HAP-1 (cell line): Measurements from ENCODE around the gene CAMTA1.
A peak's percentile ranks its signal among the peaks of the same experiment; 100 is the strongest.

Experiments used
- DNase-seq, 2 experiments: peaks; one replicate each; pipeline ENCODE4 v3.0.0-alpha.2; 2016 to 2020; ENCODE audit warnings: low spot score in 2 of 2
- H3K27me3 ChIP-seq: fragments of 250-450 bp; sonication (Bioruptor Pico); 2 replicates; pipeline ENCODE4 v1.5.1; 2020; ENCODE audit warnings: low read depth, mild to moderate bottlenecking, moderate library complexity
- H3K36me3 ChIP-seq: fragments of 250-450 bp; sonication (Bioruptor Pico); replicated peaks from 2 replicates; pipeline ENCODE4 v1.5.1; 2020; ENCODE audit warnings: mild to moderate bottlenecking
- H3K4me1 ChIP-seq: fragments of 250-450 bp; sonication (Bioruptor Pico); 2 replicates; pipeline ENCODE4 v1.5.1; 2020; ENCODE audit warnings: mild to moderate bottlenecking
- H3K4me3 ChIP-seq: fragments of 250-450 bp; sonication (Bioruptor Pico); 2 replicates; pipeline ENCODE4 v1.5.1; 2020; ENCODE audit warnings: mild to moderate bottlenecking, moderate library complexity
- H3K9me3 ChIP-seq: fragments of 250-450 bp; sonication (Bioruptor Pico); 2 replicates; pipeline ENCODE4 v1.5.1; 2020; ENCODE audit warnings: mild to moderate bottlenecking, moderate library complexity
- in situ Hi-C: fragments of 300-500 bp; cut with MboI; formaldehyde crosslinking; loops from 3 replicates; pipeline ENCODE4 v1.14.3; 2020; ENCODE audit warnings: low sequenced_read_pairs, inconsistent platforms, mixed read lengths

Gene CAMTA1

DNA sequence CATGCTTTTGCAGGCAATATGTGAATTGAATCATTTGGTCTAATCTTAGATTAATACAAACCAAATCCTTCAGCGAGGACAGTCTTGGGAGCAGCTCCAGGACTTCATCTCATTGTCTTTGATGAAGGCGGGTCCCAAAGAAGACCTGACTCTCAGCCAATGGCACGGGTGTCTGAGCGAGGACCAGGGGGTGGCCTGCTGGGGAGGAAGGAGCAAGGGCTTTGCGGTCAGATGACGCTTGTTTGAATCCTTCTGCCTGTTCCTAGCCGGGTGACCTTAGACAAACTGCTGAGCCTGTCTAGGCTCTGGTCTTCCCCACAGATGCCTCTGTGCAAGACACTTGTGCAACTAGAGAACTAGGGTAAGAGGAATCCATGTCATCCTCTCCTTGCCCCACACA is 673.7 kb downstream of the CAMTA1 start:
- Histone ChIP-seq H3K4me3 (no peak overlapping the region), H3K27me3 (peaks cover 2% of the 10 kb centered on the region; the same call in 1 of the 2 replicates), H3K36me3 (no peaks in the 10 kb centered on the region), H3K4me1 (no peaks in the 10 kb centered on the region), H3K9me3 (no peaks in the 10 kb centered on the region)
- no peak for DNase-seq
- in situ Hi-C loops: no loop called here

DNA sequence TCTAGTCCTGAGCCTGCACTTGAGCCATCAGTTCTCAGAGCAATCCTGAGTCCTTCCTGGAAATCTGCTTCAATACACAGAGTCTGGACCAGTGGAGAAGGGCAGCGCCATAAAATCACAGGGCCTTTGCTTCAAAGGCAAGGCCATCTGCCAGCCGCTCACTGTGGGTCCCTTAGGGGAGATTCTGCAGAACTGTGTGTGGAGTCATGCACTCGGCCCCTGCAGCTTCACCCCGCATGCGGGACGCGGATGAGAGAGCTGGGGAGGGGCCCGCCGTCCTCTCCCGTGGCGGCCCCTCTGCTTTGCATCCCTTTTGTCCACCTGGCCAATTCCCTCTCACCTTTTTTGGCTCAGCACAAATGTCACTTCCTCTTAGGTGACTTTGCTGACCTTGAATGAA is 674.7 kb downstream of the CAMTA1 start:
- DNase-seq: no peak
- no peaks in the 10 kb centered on the region for H3K36me3 ChIP-seq
- no peaks in the 10 kb centered on the region for H3K9me3 ChIP-seq
- H3K4me3 ChIP-seq: no peak overlapping the region
- in situ Hi-C loops: no loop called here
- peaks cover 2% of the 10 kb centered on the region; the same call in 1 of the 2 replicates for H3K27me3 ChIP-seq
- H3K4me1 ChIP-seq: no peaks in the 10 kb centered on the region

DNA sequence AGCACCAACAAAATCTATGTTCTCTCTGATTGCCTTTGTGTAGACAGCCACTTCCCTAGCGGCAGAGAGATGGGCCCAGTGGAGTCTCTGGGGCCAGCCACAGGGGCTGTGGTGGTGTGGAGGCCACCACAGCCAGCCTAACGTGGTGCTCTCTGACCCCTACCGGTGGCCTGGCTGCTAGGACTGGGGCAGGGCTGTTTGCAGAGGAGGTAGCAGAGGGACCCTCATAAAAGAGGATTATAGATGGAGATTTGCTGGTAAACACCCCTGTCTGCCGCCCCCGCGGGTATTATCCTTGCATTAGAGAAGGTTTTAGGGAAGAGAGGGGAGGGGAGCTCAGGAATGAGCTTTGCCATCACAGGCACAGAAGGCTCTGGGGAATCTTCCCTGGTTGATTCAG is 675.6 kb downstream of the CAMTA1 start:
- in situ Hi-C loops: no loop called here
- peaks cover 2% of the 10 kb centered on the region; the same call in 1 of the 2 replicates for H3K27me3 ChIP-seq
- peak in 1 of 2 experiments; percentile 20 for DNase-seq

DNA sequence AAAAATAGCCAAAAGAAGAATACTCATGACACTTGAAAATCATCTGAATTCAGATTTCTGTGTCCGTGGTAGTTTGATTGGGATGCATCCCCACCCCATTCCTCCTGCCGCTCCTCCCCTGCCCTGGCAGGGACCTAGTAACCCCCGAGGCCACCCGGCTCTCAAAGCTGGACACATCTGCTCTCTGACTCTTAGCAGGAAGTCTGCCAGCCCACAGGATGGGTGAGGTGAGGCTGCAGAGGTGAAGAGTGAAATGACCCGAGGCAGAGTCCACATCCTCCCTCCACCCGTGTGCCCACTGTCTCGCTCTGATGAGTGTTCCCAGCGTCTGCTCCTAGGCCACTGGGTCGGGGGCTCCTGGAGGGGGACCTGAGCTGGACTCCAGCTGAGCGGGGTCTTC is 677.4 kb downstream of the CAMTA1 start:
- Histone ChIP-seq H3K9me3 (no peaks in the 10 kb centered on the region), H3K27me3 (peaks cover 2% of the 10 kb centered on the region; the same call in 1 of the 2 replicates), H3K36me3 (no peaks in the 10 kb centered on the region), H3K4me1 (no peaks in the 10 kb centered on the region), H3K4me3 (no peak overlapping the region)
- in situ Hi-C loops: no loop called here
- no peak for DNase-seq

More for the DNA sequence above, 675.6 kb downstream of the CAMTA1 start:
- Histone ChIP-seq H3K9me3 (no peaks in the 10 kb centered on the region), H3K36me3 (no peaks in the 10 kb centered on the region), H3K4me3 (no peak overlapping the region), H3K4me1 (no peaks in the 10 kb centered on the region)

DNA sequence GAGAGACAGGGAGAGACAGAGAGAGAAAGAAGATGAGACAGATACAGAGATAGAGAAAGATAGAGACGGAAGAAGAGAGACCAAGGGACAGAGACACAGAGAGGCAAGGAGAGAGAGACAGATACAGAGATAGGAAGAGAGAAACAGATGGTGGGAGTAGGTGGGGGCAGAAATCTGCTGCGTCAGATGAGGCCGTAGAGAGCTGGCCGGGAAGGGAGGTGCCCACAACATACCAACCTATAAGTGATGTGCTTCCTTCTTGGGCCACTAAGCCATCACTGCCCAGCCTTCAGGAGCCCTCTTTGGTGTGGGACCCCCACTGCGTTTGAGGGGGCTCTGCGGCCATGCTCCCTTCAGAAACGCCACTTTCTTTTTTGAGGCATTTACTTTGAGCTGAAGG is 678.3 kb downstream of the CAMTA1 start:
- no peak overlapping the region for H3K4me3 ChIP-seq
- DNase-seq: no peak
- H3K4me1 ChIP-seq: no peaks in the 10 kb centered on the region
- H3K36me3 ChIP-seq: no peaks in the 10 kb centered on the region
- H3K9me3 ChIP-seq: no peaks in the 10 kb centered on the region
- H3K27me3 ChIP-seq: peaks cover 2% of the 10 kb centered on the region; the same call in 1 of the 2 replicates
- in situ Hi-C loops: no loop called here

DNA sequence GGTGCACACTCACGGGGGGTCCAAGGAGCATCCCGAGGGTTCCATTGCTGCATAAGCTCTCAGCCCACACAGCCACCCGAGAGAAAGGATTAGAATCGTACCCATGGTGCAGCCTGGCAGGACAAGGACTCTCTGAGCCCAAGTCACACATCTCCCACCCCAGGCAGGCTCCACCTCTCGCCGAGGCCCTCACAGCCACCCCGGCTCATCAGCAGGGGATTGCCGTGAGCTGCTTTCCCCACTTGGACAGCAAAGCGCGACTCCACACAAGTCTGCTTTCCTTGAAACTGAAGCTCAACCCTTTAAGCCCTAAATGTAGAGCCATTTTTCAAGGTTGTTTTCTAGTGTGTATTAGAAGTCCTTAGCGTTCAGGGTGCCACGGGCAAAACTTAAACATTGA is 679.5 kb downstream of the CAMTA1 start:
- no peaks in the 10 kb centered on the region for H3K36me3 ChIP-seq
- DNase-seq: no peak
- in situ Hi-C loops: no loop called here
- no peaks in the 10 kb centered on the region for H3K9me3 ChIP-seq
- no peak overlapping the region for H3K4me3 ChIP-seq
- H3K4me1 ChIP-seq: no peaks in the 10 kb centered on the region
- H3K27me3 ChIP-seq: peaks cover 2% of the 10 kb centered on the region; the same call in 1 of the 2 replicates

DNA sequence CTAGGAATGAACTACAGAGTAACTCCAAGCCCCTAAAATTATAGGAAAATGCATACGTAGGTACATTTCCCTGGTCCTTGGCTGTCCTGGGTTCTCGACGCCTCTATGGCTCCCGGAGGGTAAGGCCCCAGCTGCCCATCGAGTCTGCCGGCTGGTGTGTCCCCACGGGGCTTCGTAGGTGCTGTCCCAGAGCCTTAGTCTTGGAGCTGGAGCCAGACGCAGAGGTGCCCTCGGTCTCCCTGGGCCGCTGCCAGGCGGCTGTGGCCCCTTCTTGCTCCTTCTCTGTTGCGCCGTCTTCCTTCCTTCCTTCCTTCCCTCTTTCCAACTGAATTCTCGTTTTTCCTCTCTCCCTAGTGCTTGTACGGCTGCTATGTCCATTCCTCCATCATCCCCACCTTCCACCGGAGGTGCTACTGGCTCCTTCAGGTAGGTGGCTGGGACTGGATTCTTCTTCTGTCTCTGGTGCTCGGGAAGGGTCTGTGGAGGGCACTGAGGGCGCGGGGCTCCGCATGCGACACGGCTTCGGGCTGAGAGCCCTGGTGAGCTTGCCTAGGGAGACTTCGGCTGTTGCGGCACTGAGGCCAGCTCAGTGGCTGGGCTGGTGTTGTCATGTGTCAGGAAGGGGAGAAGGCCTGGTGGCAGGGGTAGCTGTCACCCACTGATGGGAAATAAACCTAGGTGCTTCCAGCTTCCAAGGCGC is 682.4 kb downstream of the CAMTA1 start:
- in situ Hi-C loops: no loop called here
- peaks cover 2% of the 10 kb centered on the region; the same call in 1 of the 2 replicates for H3K27me3 ChIP-seq

DNA sequence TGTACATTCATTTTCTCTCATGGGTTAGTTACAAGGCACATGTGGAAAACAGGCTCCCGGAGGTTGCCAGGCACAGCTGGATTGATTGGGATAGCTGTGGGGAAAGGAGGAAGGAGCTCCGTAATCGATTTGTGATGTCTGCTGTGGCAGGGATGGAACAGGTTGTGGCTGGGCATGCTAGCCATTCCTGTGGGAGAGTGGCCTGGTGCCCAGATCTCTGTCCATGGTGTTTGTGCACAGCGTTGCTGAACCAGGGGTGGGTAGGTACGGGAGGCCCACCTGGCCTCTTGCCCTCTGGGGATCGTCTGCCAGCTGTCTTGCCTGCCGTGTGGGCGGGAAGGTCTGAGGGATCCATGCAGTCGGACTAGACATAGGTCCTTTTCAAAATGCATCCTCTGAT is 683.0 kb downstream of the CAMTA1 start:
- H3K4me3 ChIP-seq: no peak overlapping the region
- no peaks in the 10 kb centered on the region for H3K9me3 ChIP-seq
- no peaks in the 10 kb centered on the region for H3K36me3 ChIP-seq
- DNase-seq: no peak
- H3K27me3 ChIP-seq: peaks cover 2% of the 10 kb centered on the region; the same call in 1 of the 2 replicates
- in situ Hi-C loops: no loop called here
- H3K4me1 ChIP-seq: no peaks in the 10 kb centered on the region

More for the DNA sequence above, 682.4 kb downstream of the CAMTA1 start:
- Histone ChIP-seq H3K36me3 (no peaks in the 10 kb centered on the region), H3K9me3 (no peaks in the 10 kb centered on the region), H3K4me1 (no peaks in the 10 kb centered on the region), H3K4me3 (no peak overlapping the region)
- DNase-seq: no peak

DNA sequence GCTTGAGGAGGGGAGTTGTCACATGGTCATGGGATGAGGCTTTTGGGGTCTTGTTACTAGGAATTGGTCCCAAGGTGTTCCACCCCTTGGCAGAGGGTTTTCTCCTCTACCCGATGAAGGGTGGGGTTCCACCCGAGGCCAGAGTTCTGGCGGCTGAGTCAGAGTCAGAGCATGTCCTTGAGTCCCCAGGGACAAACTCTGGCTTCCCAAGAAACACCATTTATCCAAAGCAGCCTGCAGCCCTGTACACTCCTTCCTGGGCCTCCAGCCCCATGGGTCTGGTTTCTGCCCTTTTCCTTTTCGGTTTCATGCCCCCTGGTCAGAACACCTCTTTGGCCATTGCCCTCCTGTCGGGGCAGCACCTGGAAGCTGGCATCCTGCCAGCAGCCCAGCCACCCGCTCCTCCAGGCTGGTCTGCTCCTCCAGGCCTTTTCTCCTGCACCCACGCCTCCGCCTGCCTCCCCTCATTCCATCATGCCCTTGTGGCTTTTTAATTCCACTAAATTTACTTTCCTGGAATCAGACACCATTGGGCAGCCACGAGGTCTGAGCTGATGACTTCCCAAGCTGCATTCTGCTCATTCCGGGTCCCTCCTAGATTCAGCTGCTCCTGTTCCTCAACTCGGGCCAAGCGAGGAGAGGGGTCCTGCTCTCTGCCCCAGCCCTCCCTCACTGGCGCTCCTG is 684.1 kb downstream of the CAMTA1 start:
- no peak for DNase-seq
- H3K4me1 ChIP-seq: no peaks in the 10 kb centered on the region
- H3K9me3 ChIP-seq: no peaks in the 10 kb centered on the region
- no peaks in the 10 kb centered on the region for H3K27me3 ChIP-seq
- no peak overlapping the region for H3K4me3 ChIP-seq
- in situ Hi-C loops: no loop called here
- no peaks in the 10 kb centered on the region for H3K36me3 ChIP-seq

DNA sequence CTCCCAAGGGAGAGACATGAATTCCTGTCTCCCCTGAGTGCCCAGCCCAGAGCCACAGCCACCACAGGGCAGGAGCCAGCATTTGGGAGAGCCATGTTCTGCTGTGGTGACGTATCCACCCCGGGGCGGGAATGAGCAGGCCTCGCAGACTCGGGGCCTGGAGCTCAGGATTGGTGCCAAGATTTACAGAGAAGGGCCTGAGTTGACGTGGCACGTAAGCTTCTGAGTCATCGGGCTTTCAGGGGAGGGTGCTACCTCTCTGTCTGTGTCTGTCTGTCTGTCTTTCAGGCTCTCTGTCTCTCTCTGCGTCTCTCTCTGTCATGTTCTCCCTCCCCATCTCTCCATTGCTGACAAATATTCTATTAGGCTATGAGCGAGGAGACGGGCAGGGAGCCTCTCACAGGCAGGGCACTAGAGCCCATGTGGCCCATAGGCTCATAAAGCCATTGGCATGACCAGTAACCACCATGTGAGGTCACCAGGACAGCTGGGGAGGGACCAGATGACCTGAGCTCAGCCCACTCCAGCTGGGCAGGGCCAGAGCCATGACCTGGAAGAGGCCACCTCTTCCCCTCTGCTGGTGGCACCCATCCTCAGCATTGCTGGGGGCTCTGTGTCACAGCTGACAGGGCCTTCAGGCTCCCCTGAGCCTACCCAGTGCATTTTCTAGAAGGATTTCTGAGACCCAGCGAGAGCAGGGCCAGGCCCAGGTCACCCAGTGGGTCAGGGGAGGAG is 685.8 kb downstream of the CAMTA1 start:
- in situ Hi-C loops: no loop called here
- Histone ChIP-seq H3K4me3 (no peak overlapping the region), H3K9me3 (no peaks in the 10 kb centered on the region), H3K4me1 (no peaks in the 10 kb centered on the region), H3K27me3 (no peaks in the 10 kb centered on the region), H3K36me3 (no peaks in the 10 kb centered on the region)
- DNase-seq: no peak

DNA sequence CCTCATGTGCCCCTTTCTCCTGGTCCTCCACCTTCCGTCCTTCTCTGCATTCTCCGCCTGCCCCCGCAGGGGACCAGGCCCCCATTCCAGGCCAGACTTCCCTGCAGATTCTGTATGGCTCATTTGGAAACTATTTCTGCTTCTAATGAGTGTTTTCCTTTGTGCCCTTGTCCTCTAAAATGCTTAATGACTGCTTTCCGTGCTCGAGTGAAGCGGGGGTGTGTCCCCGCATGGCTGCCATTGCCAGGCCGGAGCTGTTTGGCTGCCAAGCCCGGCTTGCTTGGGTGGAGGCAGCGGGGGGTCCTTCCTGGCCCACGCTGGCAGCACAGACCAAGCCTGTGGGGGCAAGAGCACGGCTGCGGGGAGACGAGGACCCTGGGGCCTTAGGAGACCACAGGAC is 686.6 kb downstream of the CAMTA1 start:
- Histone ChIP-seq H3K4me3 (no peak overlapping the region), H3K27me3 (no peaks in the 10 kb centered on the region), H3K9me3 (no peaks in the 10 kb centered on the region), H3K4me1 (no peaks in the 10 kb centered on the region), H3K36me3 (no peaks in the 10 kb centered on the region)
- in situ Hi-C loops: no loop called here
- no peak for DNase-seq

DNA sequence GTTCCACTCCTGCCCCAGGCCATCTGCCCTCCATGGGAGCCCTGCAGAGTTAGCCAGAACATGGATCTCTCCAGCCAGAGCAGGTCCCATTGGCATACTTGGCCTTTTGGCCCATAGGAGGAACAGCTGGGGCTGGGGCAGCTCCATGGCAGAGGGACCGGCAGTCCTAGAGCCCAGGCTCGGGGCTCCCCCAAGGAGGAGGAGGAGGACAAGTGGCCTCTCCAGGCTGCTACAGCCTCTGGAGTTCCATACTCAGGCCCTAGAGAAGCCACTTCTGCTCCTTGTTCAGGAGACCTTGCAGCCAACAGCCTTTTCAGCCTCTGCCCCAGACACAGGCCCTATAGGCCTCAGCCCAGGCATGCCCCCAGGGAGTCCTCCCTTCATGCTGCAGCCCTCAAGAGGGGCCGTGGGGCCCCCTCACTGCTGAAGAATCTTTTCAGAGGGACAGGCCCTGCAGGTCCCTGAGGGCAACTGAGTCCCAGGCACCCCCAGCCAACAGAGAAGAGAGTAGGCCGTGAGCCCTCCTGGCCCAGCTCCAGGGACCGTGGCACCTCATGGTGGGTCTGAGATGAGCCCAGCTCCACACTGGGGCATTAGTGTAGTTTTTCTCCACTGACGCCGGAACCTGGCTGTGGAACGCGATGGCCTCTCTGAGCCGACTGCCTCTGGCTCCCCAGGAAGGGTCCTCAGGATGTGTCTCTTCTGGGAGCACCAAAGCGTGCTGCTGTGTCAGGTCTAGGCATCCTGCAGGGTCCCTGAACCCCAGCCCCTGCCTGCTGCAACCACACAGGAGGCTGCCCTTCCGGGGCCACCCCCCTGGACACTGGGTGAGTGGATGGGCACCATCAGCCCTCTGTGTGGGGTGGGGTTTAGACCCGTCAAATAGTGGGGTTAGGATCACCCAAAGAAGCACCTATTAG is 688.2 kb downstream of the CAMTA1 start:
- DNase-seq: no peak
- in situ Hi-C loops: no loop called here

DNA sequence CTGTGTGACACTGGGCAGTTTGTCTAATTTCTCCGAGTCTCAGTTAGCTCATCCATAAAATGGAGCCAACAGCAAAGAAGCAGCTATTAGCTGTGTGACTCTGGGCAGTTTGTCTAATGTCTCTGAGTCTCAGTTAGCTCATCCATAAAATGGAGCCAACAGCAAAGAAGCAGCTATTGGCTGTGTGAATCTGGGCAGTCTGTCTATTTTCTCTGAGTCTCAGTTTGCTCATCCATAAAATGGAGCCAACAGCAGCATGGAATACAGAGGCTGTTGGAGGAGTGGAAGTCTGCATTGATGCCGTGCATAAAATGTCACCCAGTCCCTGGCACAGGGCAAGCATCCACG is 688.9 kb downstream of the CAMTA1 start:
- H3K36me3 ChIP-seq: no peaks in the 10 kb centered on the region
- no peak overlapping the region for H3K4me3 ChIP-seq
- H3K9me3 ChIP-seq: no peaks in the 10 kb centered on the region
- no peak for DNase-seq
- in situ Hi-C loops: no loop called here
- no peaks in the 10 kb centered on the region for H3K4me1 ChIP-seq
- H3K27me3 ChIP-seq: no peaks in the 10 kb centered on the region; the same call in 1 of the 2 replicates

More for the DNA sequence above, 688.2 kb downstream of the CAMTA1 start:
- no peaks in the 10 kb centered on the region for H3K36me3 ChIP-seq
- H3K4me1 ChIP-seq: no peaks in the 10 kb centered on the region
- H3K27me3 ChIP-seq: no peaks in the 10 kb centered on the region; the same call in 1 of the 2 replicates
- no peak overlapping the region for H3K4me3 ChIP-seq
- no peaks in the 10 kb centered on the region for H3K9me3 ChIP-seq
